GM12878 (cell line): ENCODE results near the gene TUBAL3. TPM values are rescaled to one million over a fixed set of nuclear protein-coding genes. Genes with fewer than 3 reads are reported as not detected.

Source experiments
- ATAC-seq: fragments of 200-7000 bp; cut with Tn5 transposase; 3 replicates; pipeline ENCODE4 v1.9.1; 2020; ENCODE audit warnings: mild to moderate bottlenecking, moderate library complexity
- BruUV-seq: library from RNA; stranded (reverse); fragments of 400-500 nt; replicated peaks from 2 replicates; lab custom pipeline; 2021; lab: Mats Ljungman, UMichigan
- CTCF ChIA-PET: fragments of 300-600 bp; sonication (Branson Sonifier 250); formaldehyde crosslinking; extraction: SDS; loops from one replicate; lab custom pipeline; 2021; ENCODE audit warnings: inconsistent platforms; lab: Yijun Ruan, JAX
- POLR2A ChIA-PET: fragments of 350-600 bp; formaldehyde crosslinking; extraction: SDS; loops from one replicate; lab custom pipeline; 2021; ENCODE audit warnings: inconsistent platforms; lab: Charles Lee
- RAD21 ChIA-PET: fragments of 300-600 bp; sonication (Branson Sonifier 250); formaldehyde crosslinking; loops from one replicate; lab custom pipeline; 2023; ENCODE audit warnings: antibody characterized with exemption; ENCODE audit not compliant: unreplicated experiment; lab: Charles Lee
- SMC1A ChIA-PET: fragments of 300-600 bp; sonication (Branson Sonifier 250); formaldehyde crosslinking; loops from one replicate; lab custom pipeline; 2023; ENCODE audit not compliant: unreplicated experiment, uncharacterized antibody; lab: Charles Lee
- DNase-seq: peaks from one replicate; pipeline ENCODE4 v3.0.0-alpha.2; 2011; ENCODE audit warnings: low read depth, low spot score
- FAIRE-seq: peaks from 3 replicates; lab custom pipeline; 2011; peaks lifted over from hg19 to GRCh38; lab: Jason Lieb, UNC
- H2AFZ ChIP-seq: 2 replicates; pipeline ENCODE4 v1.6.0; 2011; ENCODE audit warnings: low read depth, low read length, control low read depth; ENCODE audit not compliant: control insufficient read depth
- H3K27ac ChIP-seq: 2 replicates; pipeline ENCODE4 v1.5.1; 2011; ENCODE audit warnings: control low read depth; ENCODE audit not compliant: control insufficient read depth, insufficient read depth
- H3K27me3 ChIP-seq, 2 experiments: replicated peaks in 1 of 2; 2 replicates each; pipeline versions ENCODE4 v1.6.0 to v1.6.1; 2011; ENCODE audit warnings: low read length in 1 of 2; ENCODE audit not compliant: control insufficient read depth in 2 of 2, insufficient read depth in 2 of 2
- H3K36me3 ChIP-seq, 2 experiments: 2 replicates each; pipeline ENCODE4 v1.5.1; 2011; ENCODE audit warnings: low read length in 1 of 2; ENCODE audit not compliant: control insufficient read depth in 2 of 2, insufficient read depth in 2 of 2
- H3K4me1 ChIP-seq: 2 replicates; pipeline ENCODE4 v1.6.1; 2011; ENCODE audit warnings: mild to moderate bottlenecking, low read length, moderate library complexity, mixed read lengths; ENCODE audit not compliant: control insufficient read depth, insufficient read depth
- H3K4me2 ChIP-seq: 2 replicates; pipeline ENCODE4 v1.6.0; 2011; ENCODE audit warnings: control low read depth; ENCODE audit not compliant: control insufficient read depth, insufficient read depth
- H3K4me3 ChIP-seq: fragments of 200-600 bp; sonication (generic); 2 replicates; pipeline ENCODE4 v1.5.1; 2016
- H3K79me2 ChIP-seq: 2 replicates; pipeline ENCODE4 v1.6.0; 2011; ENCODE audit warnings: low read length; ENCODE audit not compliant: control insufficient read depth, insufficient read depth
- H3K9ac ChIP-seq: 2 replicates; pipeline ENCODE4 v1.8.0; 2011; ENCODE audit warnings: low read length, control low read depth, mixed read lengths; ENCODE audit not compliant: control insufficient read depth, insufficient read depth
- H3K9me3 ChIP-seq: replicated peaks from 3 replicates; pipeline ENCODE4 v1.5.1; 2011; ENCODE audit warnings: mild to moderate bottlenecking, low read length; ENCODE audit not compliant: control insufficient read depth, insufficient read depth
- H4K20me1 ChIP-seq: 2 replicates; pipeline ENCODE4 v1.6.0; 2011; ENCODE audit not compliant: control insufficient read depth, insufficient read depth
- GABPA ChIP-seq: IDR thresholded peaks from 2 replicates; pipeline ENCODE4 v1.6.1; 2014; ENCODE audit warnings: antibody characterized with exemption, low read depth, mild to moderate bottlenecking, inconsistent platforms
- HDAC2 ChIP-seq: fragments of 200-600 bp; sonication (generic); IDR thresholded peaks from 2 replicates; pipeline ENCODE4 v1.6.1; 2017
- IKZF1 ChIP-seq: fragments of 450-650 bp; conservative IDR thresholded peaks from 2 replicates; pipeline ENCODE4 v1.6.1; 2017; ENCODE audit warnings: antibody characterized with exemption, mild to moderate bottlenecking
- MXI1 ChIP-seq: fragments of 150-350 bp; IDR thresholded peaks from 2 replicates; pipeline ENCODE4 v1.6.1; 2011; ENCODE audit warnings: low read depth, mild to moderate bottlenecking, inconsistent platforms, low read length, improper control_type of control experiment
- MYB ChIP-seq: fragments of 150-350 bp; IDR thresholded peaks from 2 replicates; pipeline ENCODE4 v1.6.1; 2014; ENCODE audit warnings: mild to moderate bottlenecking, low read depth, low read length, borderline replicate concordance
- NR2C1 ChIP-seq: fragments of 450-650 bp; IDR thresholded peaks from 2 replicates; pipeline ENCODE4 v1.6.1; 2017; ENCODE audit warnings: antibody characterized with exemption, mild to moderate bottlenecking, moderate library complexity
- POLR2A ChIP-seq: IDR thresholded peaks from 2 replicates; pipeline ENCODE4 v1.6.1; 2011; ENCODE audit warnings: low read depth, mild to moderate bottlenecking, low read length
- POLR2AphosphoS5 ChIP-seq: IDR thresholded peaks from 2 replicates; pipeline ENCODE4 v1.6.1; 2011; ENCODE audit warnings: mild to moderate bottlenecking, low read length, inconsistent platforms
- SPI1 ChIP-seq: IDR thresholded peaks from 2 replicates; pipeline ENCODE4 v1.6.1; 2011; ENCODE audit warnings: low read depth, mild to moderate bottlenecking, low read length, moderate library complexity, borderline replicate concordance; ENCODE audit not compliant: insufficient read depth
- YBX1 ChIP-seq: fragments of 450-650 bp; IDR thresholded peaks from 2 replicates; pipeline ENCODE4 v1.6.1; 2016; ENCODE audit warnings: antibody characterized with exemption
- ZBTB40 ChIP-seq: fragments of 450-650 bp; IDR thresholded peaks from 2 replicates; pipeline ENCODE4 v1.6.1; 2016; ENCODE audit warnings: mild to moderate bottlenecking, moderate library complexity, borderline replicate concordance
- ZNF207 ChIP-seq: fragments of 450-650 bp; IDR thresholded peaks from 2 replicates; pipeline ENCODE4 v1.6.1; 2014; ENCODE audit warnings: antibody characterized with exemption, mild to moderate bottlenecking, borderline replicate concordance
- WGBS: methylation state at CpG from one replicate; pipeline ENCODE4 v1.1.6; 2016; ENCODE audit warnings: low lambda C conversion rate; ENCODE audit not compliant: insufficient replicate concordance, insufficient coverage; ENCODE audit errors: missing lambda C conversion rate; 5-methylcytosine and 5-hydroxymethylcytosine counted together
- in situ Hi-C: fragments of 300-500 bp; cut with MboI; formaldehyde crosslinking; loops from 9 replicates; pipeline ENCODE4 v1.14.3; 2018; ENCODE audit warnings: mixed read lengths
- intact Hi-C: fragments of 100-400 bp; cut with micrococcal nuclease; formaldehyde crosslinking; loops from one replicate; pipeline ENCODE4 v1.14.2; 2022; ENCODE audit not compliant: unreplicated experiment
- polyA plus RNA-seq, 11 experiments: library from polyadenylated mRNA; depleted of rRNA in 4 of 11; unstranded in 6 of 11; stranded (reverse) in 5 of 11; fragments of >200 nt; fragmentation: Nextera tagmentation in 4 of 11; fragmentation: Illumina TruSeq in 1 of 11; extraction: Ambion mirVana in 4 of 11; extraction: Trizol in 1 of 11; gene quantifications; 1 replicate in 1 of 11; 2 replicates in 10 of 11; pipeline versions ENCODE4 v1.2.1 to v1.2.3, GENCODE V29; 2011 to 2016; ENCODE audit warnings: inconsistent platforms in 2 of 11, missing spikeins in 2 of 11, low read depth in 1 of 11
- total RNA-seq, 4 experiments: library from RNA; depleted of rRNA in 3 of 4; stranded (reverse); fragments of >200 nt in 3 of 4; fragmentation: Illumina TruSeq in 1 of 4; extraction: Trizol in 1 of 4; gene quantifications; 2 replicates each; pipeline versions ENCODE4 v1.2.1 to v1.2.3, GENCODE V29; 2013 to 2021
- TF ChIP-seq, protein P1 (sequence below): fragments of 150-350 bp; IDR thresholded peaks from 2 replicates; pipeline ENCODE4 v1.6.1; 2014; ENCODE audit warnings: mild to moderate bottlenecking, low read depth, low read length

The TUBAL3 gene
- total and polyA plus RNA-seq, 10 of the 15 experiments (the other 5 are each of a cell fraction or from before 2014, with no cell fraction given) = 0.03 to 0.06 TPM; not detected in 8

GRCh38 chr10:5360318-5360915 lies 44.2 kb downstream of the TUBAL3 start:
- in situ Hi-C loops (no loop called here), intact Hi-C loops (no loop called here)
- Histone ChIP-seq H3K79me2 (no peaks in the 10 kb centered on the region), H3K4me2 (no peak overlapping the region), H3K36me3 (no peaks in the 10 kb centered on the region), H3K4me1 (no peaks in the 10 kb centered on the region), H4K20me1 (no peaks in the 10 kb centered on the region), H3K4me3 (no peak overlapping the region), H3K9me3 (no peaks in the 10 kb centered on the region), H2AFZ (no peak overlapping the region), H3K27me3 (no peaks in the 10 kb centered on the region), H3K9ac (no peak overlapping the region), H3K27ac (no peak overlapping the region)
- WGBS = 50% methylated on average over 7 of the region's 7 CpGs
- no peak for DNase-seq
- RAD21 ChIA-PET = no interaction called here
- POLR2A ChIA-PET = no interaction called here
- SMC1A ChIA-PET = interaction anchor here (0.5 kb wide), 1 partner anchor 209 kb away, joined by 3 read pairs; no protein-coding TSS in a partner anchor
- no peak for FAIRE-seq
- no peak for ATAC-seq
- TF ChIP-seq HDAC2 (no peak), NR2C1 (no peak), SPI1 (no peak), MYB (no peak), YBX1 (no peak), GABPA (no peak), IKZF1 (no peak), ZNF207 (no peak), MXI1 (no peak), POLR2A (no peak), POLR2AphosphoS5 (no peak), ZBTB40 (no peak)
- TF ChIP-seq, protein P1, sequence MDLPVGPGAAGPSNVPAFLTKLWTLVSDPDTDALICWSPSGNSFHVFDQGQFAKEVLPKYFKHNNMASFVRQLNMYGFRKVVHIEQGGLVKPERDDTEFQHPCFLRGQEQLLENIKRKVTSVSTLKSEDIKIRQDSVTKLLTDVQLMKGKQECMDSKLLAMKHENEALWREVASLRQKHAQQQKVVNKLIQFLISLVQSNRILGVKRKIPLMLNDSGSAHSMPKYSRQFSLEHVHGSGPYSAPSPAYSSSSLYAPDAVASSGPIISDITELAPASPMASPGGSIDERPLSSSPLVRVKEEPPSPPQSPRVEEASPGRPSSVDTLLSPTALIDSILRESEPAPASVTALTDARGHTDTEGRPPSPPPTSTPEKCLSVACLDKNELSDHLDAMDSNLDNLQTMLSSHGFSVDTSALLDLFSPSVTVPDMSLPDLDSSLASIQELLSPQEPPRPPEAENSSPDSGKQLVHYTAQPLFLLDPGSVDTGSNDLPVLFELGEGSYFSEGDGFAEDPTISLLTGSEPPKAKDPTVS = no peak
- CTCF ChIA-PET = no interaction called here
- no TSS peak for BruUV-seq
